Measurements from ENCODE around the gene AK9.

Gene AK9

GRCh38 chr6:109491207-109491938 is 199.6 kb downstream of the AK9 start:
- Histone ChIP-seq H4K20me1 (ENCODE audit: insufficient read depth, low read length, poor library complexity, severe bottlenecking) (no peaks in the 10 kb centered on the region), H2AFZ (ENCODE audit: low read length) (peak overlapping the region; percentile 75), H3K9ac (ENCODE audit: low read depth, low read length, poor library complexity, severe bottlenecking) (peak overlapping the region; percentile 58), H3K27me3 (ENCODE audit: insufficient read depth, low read length, poor library complexity, severe bottlenecking) (no peaks in the 10 kb centered on the region), H3F3A (ENCODE audit: low read depth) (peaks cover 12% of the 10 kb centered on the region), H3K9me2 (replicated peaks; ENCODE audit: low read depth, low read length) (no peaks in the 10 kb centered on the region), H3K4me3 (ENCODE audit: low read length, poor library complexity, severe bottlenecking) (peak overlapping the region; percentile 65), H3K9me3 (ENCODE audit: insufficient read depth, low read depth, low read length) (no peaks in the 10 kb centered on the region), H3K79me2 (ENCODE audit: insufficient read depth, low read length) (no peaks in the 10 kb centered on the region), H3K4me2 (ENCODE audit: low read depth, low read length, poor library complexity, severe bottlenecking) (peak overlapping the region; percentile 78), H3K36me3 (ENCODE audit: insufficient read depth, low read length) (no peaks in the 10 kb centered on the region), H3K4me1 (ENCODE audit: insufficient read depth, low read length, poor library complexity, severe bottlenecking) (peaks cover 39% of the 10 kb centered on the region)
- no peak for TF ChIP-seq CTCF (conservative IDR thresholded peaks at IDR 0.05; ENCODE audit: low read length)
- no peak for TF ChIP-seq EZH2phosphoT487 (IDR thresholded peaks at IDR 0.05; ENCODE audit: borderline replicate concordance)

GRCh38 chr6:109490713-109491112 is 200.3 kb downstream of the AK9 start:
- Histone ChIP-seq H3K27me3 (ENCODE audit: insufficient read depth, low read length, poor library complexity, severe bottlenecking) (no peaks in the 10 kb centered on the region), H3K9me2 (replicated peaks; ENCODE audit: low read depth, low read length) (no peaks in the 10 kb centered on the region), H3F3A (ENCODE audit: low read depth) (peaks cover 12% of the 10 kb centered on the region), H3K4me2 (ENCODE audit: low read depth, low read length, poor library complexity, severe bottlenecking) (peak overlapping the region; percentile 78), H3K4me1 (ENCODE audit: insufficient read depth, low read length, poor library complexity, severe bottlenecking) (peaks cover 37% of the 10 kb centered on the region), H3K9me3 (ENCODE audit: insufficient read depth, low read depth, low read length) (no peaks in the 10 kb centered on the region), H3K9ac (ENCODE audit: low read depth, low read length, poor library complexity, severe bottlenecking) (peak overlapping the region; percentile 58), H3K36me3 (ENCODE audit: insufficient read depth, low read length) (no peaks in the 10 kb centered on the region), H4K20me1 (ENCODE audit: insufficient read depth, low read length, poor library complexity, severe bottlenecking) (no peaks in the 10 kb centered on the region), H3K79me2 (ENCODE audit: insufficient read depth, low read length) (no peaks in the 10 kb centered on the region), H3K4me3 (ENCODE audit: low read length, poor library complexity, severe bottlenecking) (peak overlapping the region; percentile 65), H2AFZ (ENCODE audit: low read length) (peak overlapping the region; percentile 75)
- TF ChIP-seq CTCF (conservative IDR thresholded peaks at IDR 0.05; ENCODE audit: low read length) (no peak), EZH2phosphoT487 (IDR thresholded peaks at IDR 0.05; ENCODE audit: borderline replicate concordance) (no peak)

- no peak overlapping the region for H3K4me3 ChIP-seq (ENCODE audit: low read length, poor library complexity, severe bottlenecking)
- H3K27me3 ChIP-seq (ENCODE audit: insufficient read depth, low read length, poor library complexity, severe bottlenecking): no peaks in the 10 kb centered on the region
- H3K36me3 ChIP-seq (ENCODE audit: insufficient read depth, low read length): no peaks in the 10 kb centered on the region
- H2AFZ ChIP-seq (ENCODE audit: low read length): no peak overlapping the region
- no peak overlapping the region for H3K9ac ChIP-seq (ENCODE audit: low read depth, low read length, poor library complexity, severe bottlenecking)
- H3K9me3 ChIP-seq (ENCODE audit: insufficient read depth, low read depth, low read length): no peaks in the 10 kb centered on the region
- H3K9me2 ChIP-seq (replicated peaks; ENCODE audit: low read depth, low read length): no peaks in the 10 kb centered on the region
- peaks cover 12% of the 10 kb centered on the region for H3F3A ChIP-seq (ENCODE audit: low read depth)
- H3K4me2 ChIP-seq (ENCODE audit: low read depth, low read length, poor library complexity, severe bottlenecking): no peak overlapping the region
- TF ChIP-seq EZH2phosphoT487 (IDR thresholded peaks at IDR 0.05; ENCODE audit: borderline replicate concordance) (no peak), CTCF (conservative IDR thresholded peaks at IDR 0.05; ENCODE audit: low read length) (no peak)
- H3K4me1 ChIP-seq (ENCODE audit: insufficient read depth, low read length, poor library complexity, severe bottlenecking): peaks cover 41% of the 10 kb centered on the region
- no peaks in the 10 kb centered on the region for H3K79me2 ChIP-seq (ENCODE audit: insufficient read depth, low read length)
- no peaks in the 10 kb centered on the region for H4K20me1 ChIP-seq (ENCODE audit: insufficient read depth, low read length, poor library complexity, severe bottlenecking)
Observed at GRCh38 chr6:109488001-109488400, 203.0 kb downstream of the AK9 start.
